Measurements from ENCODE around the gene CUL7. TPM values are rescaled to one million over a fixed set of nuclear protein-coding genes. Genes with fewer than 3 reads are reported as not detected.

The CUL7 gene
- total RNA-seq, 1 experiment from 2014 or later: 18.6 TPM

DNA sequence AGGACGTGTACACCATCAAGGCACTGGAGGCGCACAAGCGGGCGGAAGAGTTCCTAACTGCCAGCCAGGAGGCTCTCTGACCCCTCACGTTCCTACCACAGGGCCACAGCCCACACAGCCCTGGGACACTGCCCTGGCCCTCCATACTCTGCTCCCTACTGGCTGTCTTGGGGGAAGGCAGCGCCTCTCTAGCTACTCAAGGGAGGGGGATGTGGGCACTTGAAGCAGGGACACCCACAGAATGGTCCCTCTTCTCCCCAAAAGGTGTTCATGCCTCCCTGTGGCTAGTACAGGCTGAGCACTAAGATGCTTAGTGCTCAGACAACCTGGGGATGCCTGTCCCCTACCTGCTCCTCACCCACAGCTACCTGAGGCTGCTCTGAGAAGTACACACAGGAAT, 42.4 kb downstream of the CUL7 start:
- no peak overlapping the region for H3K4me2 ChIP-seq (ENCODE audit: low read length)
- no peaks in the 10 kb centered on the region for H3K9me2 ChIP-seq (replicated peaks; ENCODE audit: low read length)
- peaks cover 25% of the 10 kb centered on the region for H3K36me3 ChIP-seq (ENCODE audit: low read depth, low read length)
- peaks cover 44% of the 10 kb centered on the region for H3K79me2 ChIP-seq (ENCODE audit: low read length)
- no peaks in the 10 kb centered on the region for H3K27me3 ChIP-seq (ENCODE audit: low read length)
- no peak overlapping the region for H3K27ac ChIP-seq (ENCODE audit: low read length)
- H3K4me3 ChIP-seq (ENCODE audit: low read length): no peak overlapping the region
- H3K4me1 ChIP-seq (ENCODE audit: insufficient read depth, low read length): peaks cover 21% of the 10 kb centered on the region
- POLR2A ChIA-PET (ENCODE audit: unreplicated experiment): interaction anchor here (0.6 kb wide), 1 partner anchor 27 kb away, joined by 3 read pairs; the partner anchor contains the start of gene PPP2R5D
- ATAC-seq (no peak), DNase-seq (no peak)
- no peak overlapping the region for H3K9ac ChIP-seq (ENCODE audit: low read length)
- H2AFZ ChIP-seq (ENCODE audit: low read length): no peak overlapping the region
- TF ChIP-seq EZH2 (IDR thresholded peaks at IDR 0.05; ENCODE audit: low read length, unreplicated experiment): no peak
- no peak for TF ChIP-seq EZH2phosphoT487 (IDR thresholded peaks at IDR 0.05; ENCODE audit: borderline replicate concordance, low read length)
- TF ChIP-seq, protein P1, sequence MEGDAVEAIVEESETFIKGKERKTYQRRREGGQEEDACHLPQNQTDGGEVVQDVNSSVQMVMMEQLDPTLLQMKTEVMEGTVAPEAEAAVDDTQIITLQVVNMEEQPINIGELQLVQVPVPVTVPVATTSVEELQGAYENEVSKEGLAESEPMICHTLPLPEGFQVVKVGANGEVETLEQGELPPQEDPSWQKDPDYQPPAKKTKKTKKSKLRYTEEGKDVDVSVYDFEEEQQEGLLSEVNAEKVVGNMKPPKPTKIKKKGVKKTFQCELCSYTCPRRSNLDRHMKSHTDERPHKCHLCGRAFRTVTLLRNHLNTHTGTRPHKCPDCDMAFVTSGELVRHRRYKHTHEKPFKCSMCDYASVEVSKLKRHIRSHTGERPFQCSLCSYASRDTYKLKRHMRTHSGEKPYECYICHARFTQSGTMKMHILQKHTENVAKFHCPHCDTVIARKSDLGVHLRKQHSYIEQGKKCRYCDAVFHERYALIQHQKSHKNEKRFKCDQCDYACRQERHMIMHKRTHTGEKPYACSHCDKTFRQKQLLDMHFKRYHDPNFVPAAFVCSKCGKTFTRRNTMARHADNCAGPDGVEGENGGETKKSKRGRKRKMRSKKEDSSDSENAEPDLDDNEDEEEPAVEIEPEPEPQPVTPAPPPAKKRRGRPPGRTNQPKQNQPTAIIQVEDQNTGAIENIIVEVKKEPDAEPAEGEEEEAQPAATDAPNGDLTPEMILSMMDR (conservative IDR thresholded peaks at IDR 0.05; ENCODE audit: low read depth, low read length): no peak
- intact Hi-C loops (cut with micrococcal nuclease): no loop called here
- H4K20me1 ChIP-seq (ENCODE audit: low read length): no peaks in the 10 kb centered on the region
- no TSS peak for BruUV-seq (replicated peaks)
- no peaks in the 10 kb centered on the region for H3K9me3 ChIP-seq (ENCODE audit: low read length)
- CTCF ChIA-PET: no interaction called here
- no peaks in the 10 kb centered on the region for H3F3A ChIP-seq (ENCODE audit: low read length, unreplicated experiment)

DNA sequence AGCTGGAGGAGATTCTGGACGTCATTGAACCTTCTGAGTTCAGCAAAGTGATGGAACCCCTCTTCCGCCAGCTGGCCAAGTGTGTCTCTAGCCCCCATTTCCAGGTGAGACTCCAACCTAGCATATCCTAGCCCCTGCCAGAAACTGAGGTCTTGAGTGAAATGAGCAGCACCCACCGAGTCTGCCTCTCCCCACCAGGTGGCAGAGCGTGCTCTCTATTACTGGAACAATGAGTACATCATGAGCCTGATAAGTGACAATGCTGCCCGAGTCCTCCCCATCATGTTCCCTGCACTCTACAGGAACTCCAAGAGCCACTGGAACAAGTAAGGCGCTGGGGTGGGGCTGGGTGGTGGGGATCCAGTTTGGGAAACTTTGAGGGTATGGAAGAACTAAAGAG, 44.5 kb downstream of the CUL7 start:
- DNase-seq (peak; percentile 58), ATAC-seq (peak; percentile 19; the same call in 1 of the 2 replicates)
- ChIA-PET CTCF (no interaction called here), POLR2A (ENCODE audit: unreplicated experiment) (no interaction called here)
- Histone ChIP-seq H3K4me2 (ENCODE audit: low read length) (no peak overlapping the region), H3K4me3 (ENCODE audit: low read length) (no peak overlapping the region), H3K9me2 (replicated peaks; ENCODE audit: low read length) (no peaks in the 10 kb centered on the region), H3K9ac (ENCODE audit: low read length) (no peak overlapping the region), H3F3A (ENCODE audit: low read length, unreplicated experiment) (no peaks in the 10 kb centered on the region), H3K27ac (ENCODE audit: low read length) (no peak overlapping the region), H3K27me3 (ENCODE audit: low read length) (no peaks in the 10 kb centered on the region), H2AFZ (ENCODE audit: low read length) (no peak overlapping the region), H3K36me3 (ENCODE audit: low read depth, low read length) (peaks cover 30% of the 10 kb centered on the region), H3K4me1 (ENCODE audit: insufficient read depth, low read length) (peaks cover 16% of the 10 kb centered on the region), H4K20me1 (ENCODE audit: low read length) (no peaks in the 10 kb centered on the region), H3K79me2 (ENCODE audit: low read length) (peaks cover 24% of the 10 kb centered on the region), H3K9me3 (ENCODE audit: low read length) (no peaks in the 10 kb centered on the region)
- TF ChIP-seq, protein P1 (conservative IDR thresholded peaks at IDR 0.05; ENCODE audit: low read depth, low read length): peak; percentile 71
- TF ChIP-seq EZH2 (IDR thresholded peaks at IDR 0.05; ENCODE audit: low read length, unreplicated experiment): no peak
- BruUV-seq (replicated peaks): no TSS peak
- intact Hi-C loops (cut with micrococcal nuclease): loop anchor here (1.0 to 5.0 kb wide), 2 partner anchors 107 to 133 kb away; no protein-coding TSS in a partner anchor

DNA sequence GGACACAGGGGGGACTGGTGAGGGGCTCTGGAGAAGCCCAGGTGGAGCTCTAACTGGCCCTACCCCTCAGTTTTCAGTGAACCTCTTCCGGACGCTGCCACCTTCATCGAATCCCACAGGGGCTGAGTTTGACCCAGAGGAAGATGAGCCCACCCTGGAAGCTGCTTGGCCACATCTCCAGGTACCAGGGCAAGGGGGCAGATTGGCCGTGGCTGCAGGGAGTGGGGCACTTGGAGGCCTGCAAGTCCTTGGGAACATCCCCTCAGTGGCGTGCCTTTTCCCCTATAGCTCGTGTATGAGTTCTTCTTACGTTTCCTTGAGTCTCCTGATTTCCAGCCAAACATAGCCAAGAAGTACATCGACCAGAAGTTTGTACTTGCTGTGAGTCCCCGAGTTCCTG, 46.5 kb downstream of the CUL7 start:
- H3K27ac ChIP-seq (ENCODE audit: low read length): no peak overlapping the region
- no peak overlapping the region for H3K4me3 ChIP-seq (ENCODE audit: low read length)
- TF ChIP-seq, protein P1 (conservative IDR thresholded peaks at IDR 0.05; ENCODE audit: low read depth, low read length): no peak
- TF ChIP-seq EZH2 (IDR thresholded peaks at IDR 0.05; ENCODE audit: low read length, unreplicated experiment) (no peak), EZH2phosphoT487 (IDR thresholded peaks at IDR 0.05; ENCODE audit: borderline replicate concordance, low read length) (no peak)
- POLR2A ChIA-PET (ENCODE audit: unreplicated experiment): no interaction called here
- DNase-seq: no peak
- no TSS peak for BruUV-seq (replicated peaks)
- intact Hi-C loops (cut with micrococcal nuclease): loop anchor here (5.0 kb wide), 1 partner anchor 135 kb away; no protein-coding TSS in a partner anchor
- no peak for ATAC-seq
- no peak overlapping the region for H2AFZ ChIP-seq (ENCODE audit: low read length)
- H3F3A ChIP-seq (ENCODE audit: low read length, unreplicated experiment): no peaks in the 10 kb centered on the region
- no peaks in the 10 kb centered on the region for H4K20me1 ChIP-seq (ENCODE audit: low read length)
- H3K36me3 ChIP-seq (ENCODE audit: low read depth, low read length): peaks cover 27% of the 10 kb centered on the region
- H3K9me2 ChIP-seq (replicated peaks; ENCODE audit: low read length): no peaks in the 10 kb centered on the region
- CTCF ChIA-PET: no interaction called here
- H3K9me3 ChIP-seq (ENCODE audit: low read length): no peaks in the 10 kb centered on the region
- peaks cover 5% of the 10 kb centered on the region for H3K4me1 ChIP-seq (ENCODE audit: insufficient read depth, low read length)
- H3K79me2 ChIP-seq (ENCODE audit: low read length): peaks cover 8% of the 10 kb centered on the region
- no peaks in the 10 kb centered on the region for H3K27me3 ChIP-seq (ENCODE audit: low read length)
- H3K9ac ChIP-seq (ENCODE audit: low read length): no peak overlapping the region
- no peak overlapping the region for H3K4me2 ChIP-seq (ENCODE audit: low read length)
